Measurements from ENCODE around the gene KCNQ4. TPM values are rescaled to one million over a fixed set of nuclear protein-coding genes. Genes with fewer than 3 reads are reported as not detected.

Gene KCNQ4
- total and polyA plus RNA-seq, 12 donors, result 1.0 to 3.4 (median 2.1) TPM

GRCh38 chr1:40774266-40774998 is 9.2 kb upstream of the KCNQ4 start:
- Histone ChIP-seq H3K9me3 (peaks cover 0 to 17% (median 0%) of the 10 kb centered on the region in 11 donors), H3K4me3 (no peak overlapping the region), H3K27me3 (no peaks in the 10 kb centered on the region), H3K4me1 (peaks cover 0 to 13% (median 4%) of the 10 kb centered on the region in 9 donors), H3K27ac (no peak overlapping the region), H3K36me3 (peaks cover 0 to 58% (median 20%) of the 10 kb centered on the region in 9 donors)
- WGBS, 2 donors, result 29 to 51% methylated on average over 3 of the region's 3 CpGs
- DNase-seq (peak in 1 of 2 donors; percentile 55), ATAC-seq (peak in 6 of 8 donors; percentile 36 to 58 (median 53))
- intact Hi-C loops (cut with DNase I), result loop anchor here in 7 of 10 donors (1.0 to 10.0 kb wide), 7 partner anchors 72 to 180 kb away; no protein-coding TSS in a partner anchor
- TF ChIP-seq CTCF (IDR thresholded peaks at IDR 0.05), result peak; percentile 60 to 86 (median 82)

- Histone ChIP-seq H3K27ac (no peak overlapping the region), H3K36me3 (peaks cover 0 to 38% (median 8%) of the 10 kb centered on the region in 9 donors), H3K27me3 (no peaks in the 10 kb centered on the region), H3K9me3 (peaks cover 0 to 17% (median 0%) of the 10 kb centered on the region in 11 donors), H3K4me3 (no peak overlapping the region), H3K4me1 (peaks cover 0 to 6% (median 0%) of the 10 kb centered on the region in 9 donors)
- no peak for DNase-seq
- intact Hi-C loops (cut with DNase I), result loop anchor here in 5 of 10 donors (5.0 to 10.0 kb wide), 4 partner anchors 71 to 178 kb away; no protein-coding TSS in a partner anchor
- TF ChIP-seq CTCF (IDR thresholded peaks at IDR 0.05), result no peak
- no peak for ATAC-seq
- WGBS, 2 donors, result 93 to 94% methylated on average over 4 of the region's 4 CpGs
Observed at GRCh38 chr1:40776236-40777072, 7.1 kb upstream of the KCNQ4 start.

GRCh38 chr1:40777224-40777970 is 6.2 kb upstream of the KCNQ4 start:
- H3K4me3 ChIP-seq, result no peak overlapping the region
- H3K36me3 ChIP-seq, result peaks cover 0 to 29% (median 8%) of the 10 kb centered on the region in 9 donors
- WGBS, 2 donors, result 94 to 97% methylated on average over 2 of the region's 2 CpGs
- intact Hi-C loops (cut with DNase I), result loop anchor here in 5 of 10 donors (5.0 to 10.0 kb wide), 4 partner anchors 70 to 177 kb away; no protein-coding TSS in a partner anchor
- H3K9me3 ChIP-seq, result peaks cover 0 to 17% (median 0%) of the 10 kb centered on the region in 11 donors
- TF ChIP-seq CTCF (IDR thresholded peaks at IDR 0.05), result no peak
- DNase-seq (no peak), ATAC-seq (no peak)
- H3K27me3 ChIP-seq, result peaks cover 0 to 4% (median 0%) of the 10 kb centered on the region in 7 donors
- H3K4me1 ChIP-seq, result peaks cover under 1 to 7% (median 5%) of the 10 kb centered on the region in 9 donors
- H3K27ac ChIP-seq, result no peak overlapping the region
